HEK293 (cell line): ENCODE measurements around the gene OR1N2.

Experiments used
- CTCF ChIA-PET: fragments of 350-600 bp; formaldehyde crosslinking; extraction: SDS; loops from one replicate; lab custom pipeline; 2021; ENCODE audit warnings: antibody characterized with exemption; lab: Yijun Ruan, JAX
- POLR2A ChIA-PET: fragments of 300-600 bp; formaldehyde crosslinking; extraction: SDS; loops from one replicate; lab custom pipeline; 2020; ENCODE audit warnings: antibody characterized with exemption, inconsistent platforms; lab: Yijun Ruan, JAX
- H3K27ac ChIP-seq: fragments of 200-500 bp; sonication (Bioruptor generic); 2 replicates; pipeline ENCODE4 v1.5.1; 2014; ENCODE audit warnings: low read depth, low read length, control low read depth, inconsistent platforms; ENCODE audit errors: extremely low read depth
- H3K36me3 ChIP-seq, 2 experiments: fragments of 200-500 bp in 1 of 2; sonication (Bioruptor generic) in 1 of 2; 1 replicate in 1 of 2; 2 replicates in 1 of 2; pipeline ENCODE4 v1.5.1; 2014 to 2017; ENCODE audit warnings: inconsistent platforms in 2 of 2, low read length in 2 of 2; ENCODE audit not compliant: control insufficient read depth in 2 of 2, insufficient read depth in 1 of 2
- H3K4me1 ChIP-seq: fragments of 200-500 bp; sonication (Bioruptor generic); 2 replicates; pipeline ENCODE4 v1.5.1; 2014; ENCODE audit warnings: mild to moderate bottlenecking, low read length, inconsistent platforms; ENCODE audit not compliant: control insufficient read depth, insufficient read depth
- H3K4me3 ChIP-seq: 2 replicates; pipeline ENCODE4 v1.5.1; 2011; ENCODE audit warnings: low read depth, mild to moderate bottlenecking, control low read depth, low read length, moderate library complexity
- H3K9me3 ChIP-seq: fragments of 200-500 bp; sonication (Bioruptor generic); 2 replicates; pipeline ENCODE4 v1.5.1; 2014; ENCODE audit warnings: low read depth, low read length, inconsistent platforms; ENCODE audit not compliant: control insufficient read depth, insufficient read depth
- GLI2 ChIP-seq: fragments of 450-650 bp; formaldehyde crosslinking; IDR thresholded peaks from 2 replicates; pipeline ENCODE4; 2017; ENCODE audit warnings: missing biosample characterization, missing genetic modification characterization, low read depth, borderline replicate concordance
- KLF16 ChIP-seq: fragments of 450-650 bp; formaldehyde crosslinking; IDR thresholded peaks from 2 replicates; pipeline ENCODE4 v1.5.1; 2017; ENCODE audit warnings: missing biosample characterization, missing genetic modification characterization
- SCRT1 ChIP-seq: fragments of 450-650 bp; formaldehyde crosslinking; IDR thresholded peaks from 2 replicates; pipeline ENCODE4 v1.5.1; 2016; ENCODE audit warnings: missing biosample characterization, missing genetic modification characterization, borderline replicate concordance
- ZBTB21 ChIP-seq: fragments of 450-650 bp; formaldehyde crosslinking; IDR thresholded peaks from 2 replicates; pipeline ENCODE4 v1.5.1; 2017; ENCODE audit warnings: missing biosample characterization, missing genetic modification characterization
- ZFP3 ChIP-seq: fragments of 450-650 bp; formaldehyde crosslinking; IDR thresholded peaks from 2 replicates; pipeline ENCODE4 v1.5.1; 2016; ENCODE audit warnings: low read depth, missing biosample characterization, missing genetic modification characterization
- ZNF121 ChIP-seq: fragments of 450-650 bp; formaldehyde crosslinking; IDR thresholded peaks from 2 replicates; pipeline ENCODE4 v1.5.1; 2016; ENCODE audit warnings: missing biosample characterization, missing genetic modification characterization
- ZNF157 ChIP-seq: fragments of 450-650 bp; formaldehyde crosslinking; IDR thresholded peaks from 2 replicates; pipeline ENCODE4 v1.5.1; 2016; ENCODE audit warnings: missing biosample characterization, missing genetic modification characterization
- ZNF175 ChIP-seq: fragments of 450-650 bp; formaldehyde crosslinking; IDR thresholded peaks from 2 replicates; pipeline ENCODE4 v1.5.1; 2016; ENCODE audit warnings: missing biosample characterization, missing genetic modification characterization
- ZNF202 ChIP-seq: fragments of 450-650 bp; formaldehyde crosslinking; IDR thresholded peaks from 2 replicates; pipeline ENCODE4 v1.5.1; 2016; ENCODE audit warnings: missing biosample characterization, missing genetic modification characterization, borderline replicate concordance
- ZNF354C ChIP-seq: fragments of 450-650 bp; formaldehyde crosslinking; IDR thresholded peaks from 2 replicates; pipeline ENCODE4 v1.5.1; 2016; ENCODE audit warnings: missing biosample characterization, missing genetic modification characterization, low read depth, borderline replicate concordance
- ZNF366 ChIP-seq: fragments of 450-650 bp; formaldehyde crosslinking; conservative IDR thresholded peaks from 2 replicates; pipeline ENCODE4 v1.5.1; 2016; ENCODE audit warnings: missing biosample characterization, missing genetic modification characterization
- ZNF394 ChIP-seq: fragments of 450-650 bp; formaldehyde crosslinking; IDR thresholded peaks from 2 replicates; pipeline ENCODE4 v1.5.1; 2016; ENCODE audit warnings: missing biosample characterization, missing genetic modification characterization, mild to moderate bottlenecking, moderate library complexity, borderline replicate concordance
- ZNF416 ChIP-seq: fragments of 450-650 bp; formaldehyde crosslinking; IDR thresholded peaks from 2 replicates; pipeline ENCODE4 v1.5.1; 2016; ENCODE audit warnings: missing biosample characterization, missing genetic modification characterization
- ZNF561 ChIP-seq: fragments of 450-650 bp; IDR thresholded peaks from 2 replicates; pipeline ENCODE4 v1.5.1; 2018; ENCODE audit warnings: missing biosample characterization, missing genetic modification characterization, borderline replicate concordance
- ZNF660 ChIP-seq: fragments of 450-650 bp; IDR thresholded peaks from 2 replicates; pipeline ENCODE4 v1.5.1; 2018; ENCODE audit warnings: missing biosample characterization, mild to moderate bottlenecking, missing genetic modification characterization
- ZNF785 ChIP-seq: fragments of 450-650 bp; formaldehyde crosslinking; IDR thresholded peaks from 2 replicates; pipeline ENCODE4 v1.5.1; 2016; ENCODE audit warnings: missing biosample characterization, missing genetic modification characterization
- ZNF791 ChIP-seq: fragments of 450-650 bp; formaldehyde crosslinking; IDR thresholded peaks from 2 replicates; pipeline ENCODE4 v1.5.1; 2016; ENCODE audit warnings: missing biosample characterization, missing genetic modification characterization
- ZNF843 ChIP-seq: fragments of 450-650 bp; formaldehyde crosslinking; IDR thresholded peaks from 2 replicates; pipeline ENCODE4 v1.5.1; 2016; ENCODE audit warnings: missing biosample characterization, missing genetic modification characterization
- TF ChIP-seq, protein P1 (sequence below): fragments of 450-650 bp; formaldehyde crosslinking; IDR thresholded peaks from 2 replicates; pipeline ENCODE4 v1.5.1; 2016; ENCODE audit warnings: missing biosample characterization, missing genetic modification characterization
- TF ChIP-seq, protein P2 (sequence below): fragments of 450-650 bp; formaldehyde crosslinking; IDR thresholded peaks from 2 replicates; pipeline ENCODE4 v1.5.1; 2016; ENCODE audit warnings: missing biosample characterization, missing genetic modification characterization
- TF ChIP-seq, protein P3 (sequence below): fragments of 450-650 bp; formaldehyde crosslinking; IDR thresholded peaks from 2 replicates; pipeline ENCODE4 v1.5.1; 2016; ENCODE audit warnings: missing biosample characterization, missing genetic modification characterization
- TF ChIP-seq, protein P4 (sequence below): fragments of 450-650 bp; formaldehyde crosslinking; IDR thresholded peaks from 2 replicates; pipeline ENCODE4 v1.5.1; 2017; ENCODE audit warnings: missing biosample characterization, missing genetic modification characterization
- TF ChIP-seq, protein P5 (sequence below): fragments of 450-650 bp; formaldehyde crosslinking; IDR thresholded peaks from 2 replicates; pipeline ENCODE4 v1.5.1; 2016; ENCODE audit warnings: missing biosample characterization, missing genetic modification characterization

Gene OR1N2

DNA sequence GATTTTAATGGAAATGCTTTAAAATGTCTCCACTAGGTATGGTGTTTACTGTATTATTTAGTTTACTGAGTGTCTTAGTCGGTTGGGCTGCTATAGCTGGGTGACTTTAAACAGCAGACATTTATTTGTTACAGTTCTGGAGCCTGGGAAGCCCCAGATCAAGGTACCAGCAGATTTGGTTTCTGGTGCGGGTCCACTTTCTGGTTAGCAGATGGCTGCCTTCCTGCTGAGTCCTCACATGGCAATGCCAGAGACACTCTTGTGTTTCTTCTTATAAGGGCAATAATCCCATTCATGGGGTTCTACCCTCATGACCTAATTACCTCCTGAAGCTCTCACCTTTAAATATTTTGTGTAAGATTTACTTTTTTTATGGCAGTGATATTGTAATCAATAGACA is 34.7 kb upstream of the OR1N2 start (continued):
- TF ChIP-seq, protein P1, sequence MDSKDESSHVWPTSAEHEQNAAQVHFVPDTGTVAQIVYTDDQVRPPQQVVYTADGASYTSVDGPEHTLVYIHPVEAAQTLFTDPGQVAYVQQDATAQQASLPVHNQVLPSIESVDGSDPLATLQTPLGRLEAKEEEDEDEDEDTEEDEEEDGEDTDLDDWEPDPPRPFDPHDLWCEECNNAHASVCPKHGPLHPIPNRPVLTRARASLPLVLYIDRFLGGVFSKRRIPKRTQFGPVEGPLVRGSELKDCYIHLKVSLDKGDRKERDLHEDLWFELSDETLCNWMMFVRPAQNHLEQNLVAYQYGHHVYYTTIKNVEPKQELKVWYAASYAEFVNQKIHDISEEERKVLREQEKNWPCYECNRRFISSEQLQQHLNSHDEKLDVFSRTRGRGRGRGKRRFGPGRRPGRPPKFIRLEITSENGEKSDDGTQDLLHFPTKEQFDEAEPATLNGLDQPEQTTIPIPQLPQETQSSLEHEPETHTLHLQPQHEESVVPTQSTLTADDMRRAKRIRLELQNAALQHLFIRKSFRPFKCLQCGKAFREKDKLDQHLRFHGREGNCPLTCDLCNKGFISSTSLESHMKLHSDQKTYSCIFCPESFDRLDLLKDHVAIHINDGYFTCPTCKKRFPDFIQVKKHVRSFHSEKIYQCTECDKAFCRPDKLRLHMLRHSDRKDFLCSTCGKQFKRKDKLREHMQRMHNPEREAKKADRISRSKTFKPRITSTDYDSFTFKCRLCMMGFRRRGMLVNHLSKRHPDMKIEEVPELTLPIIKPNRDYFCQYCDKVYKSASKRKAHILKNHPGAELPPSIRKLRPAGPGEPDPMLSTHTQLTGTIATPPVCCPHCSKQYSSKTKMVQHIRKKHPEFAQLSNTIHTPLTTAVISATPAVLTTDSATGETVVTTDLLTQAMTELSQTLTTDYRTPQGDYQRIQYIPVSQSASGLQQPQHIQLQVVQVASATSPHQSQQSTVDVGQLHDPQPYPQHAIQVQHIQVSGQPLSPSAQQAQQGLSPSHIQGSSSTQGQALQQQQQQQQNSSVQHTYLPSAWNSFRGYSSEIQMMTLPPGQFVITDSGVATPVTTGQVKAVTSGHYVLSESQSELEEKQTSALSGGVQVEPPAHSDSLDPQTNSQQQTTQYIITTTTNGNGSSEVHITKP (tag by site-specific recombination) = no peak
- TF ChIP-seq ZBTB21 (tag by site-specific recombination) = no peak

DNA sequence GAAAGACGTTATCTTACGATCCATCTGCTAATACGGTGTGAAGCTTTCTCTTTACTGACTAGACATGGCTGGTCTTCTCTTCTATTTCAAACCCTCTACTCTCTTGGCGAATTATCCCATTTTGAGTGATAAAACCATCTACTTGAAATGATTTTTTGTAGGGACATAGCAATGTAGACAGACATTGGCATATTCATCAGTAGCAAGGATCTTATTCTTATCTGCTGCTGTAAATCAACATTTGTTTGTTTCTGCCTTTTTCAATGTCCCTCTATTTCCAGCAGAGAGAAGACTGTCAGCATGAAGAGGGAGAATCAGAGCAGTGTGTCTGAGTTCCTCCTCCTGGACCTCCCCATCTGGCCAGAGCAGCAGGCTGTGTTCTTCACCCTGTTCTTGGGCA is 34.1 kb upstream of the OR1N2 start, which contains the start of gene OR1J4:
Gene OR1J4, plus strand, starts transcription at position 301 of the 400 bp plus-strand sequence. Its CDS starts 0 bp downstream, at position 301.
- TF ChIP-seq ZNF416 (tag by site-specific recombination) (no peak), ZNF157 (tag by site-specific recombination) (no peak), ZNF175 (no peak), ZNF561 (tag by site-specific recombination) (no peak), ZNF791 (tag by site-specific recombination) (no peak), ZNF660 (tag by site-specific recombination) (no peak)
- TF ChIP-seq, protein P2, sequence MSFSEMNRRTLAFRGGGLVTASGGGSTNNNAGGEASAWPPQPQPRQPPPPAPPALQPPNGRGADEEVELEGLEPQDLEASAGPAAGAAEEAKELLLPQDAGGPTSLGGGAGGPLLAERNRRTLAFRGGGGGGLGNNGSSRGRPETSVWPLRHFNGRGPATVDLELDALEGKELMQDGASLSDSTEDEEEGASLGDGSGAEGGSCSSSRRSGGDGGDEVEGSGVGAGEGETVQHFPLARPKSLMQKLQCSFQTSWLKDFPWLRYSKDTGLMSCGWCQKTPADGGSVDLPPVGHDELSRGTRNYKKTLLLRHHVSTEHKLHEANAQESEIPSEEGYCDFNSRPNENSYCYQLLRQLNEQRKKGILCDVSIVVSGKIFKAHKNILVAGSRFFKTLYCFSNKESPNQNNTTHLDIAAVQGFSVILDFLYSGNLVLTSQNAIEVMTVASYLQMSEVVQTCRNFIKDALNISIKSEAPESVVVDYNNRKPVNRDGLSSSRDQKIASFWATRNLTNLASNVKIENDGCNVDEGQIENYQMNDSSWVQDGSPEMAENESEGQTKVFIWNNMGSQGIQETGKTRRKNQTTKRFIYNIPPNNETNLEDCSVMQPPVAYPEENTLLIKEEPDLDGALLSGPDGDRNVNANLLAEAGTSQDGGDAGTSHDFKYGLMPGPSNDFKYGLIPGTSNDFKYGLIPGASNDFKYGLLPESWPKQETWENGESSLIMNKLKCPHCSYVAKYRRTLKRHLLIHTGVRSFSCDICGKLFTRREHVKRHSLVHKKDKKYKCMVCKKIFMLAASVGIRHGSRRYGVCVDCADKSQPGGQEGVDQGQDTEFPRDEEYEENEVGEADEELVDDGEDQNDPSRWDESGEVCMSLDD (tag by site-specific recombination) = no peak
- TF ChIP-seq, protein P3, sequence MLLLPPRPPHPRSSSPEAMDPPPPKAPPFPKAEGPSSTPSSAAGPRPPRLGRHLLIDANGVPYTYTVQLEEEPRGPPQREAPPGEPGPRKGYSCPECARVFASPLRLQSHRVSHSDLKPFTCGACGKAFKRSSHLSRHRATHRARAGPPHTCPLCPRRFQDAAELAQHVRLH = no peak
- ChIA-PET POLR2A (no interaction called here), CTCF (no interaction called here)
- Histone ChIP-seq H3K27ac (no peak within 1 kb of the TSS), H3K4me3 (no peak within 1 kb of the TSS), H3K4me1 (no peaks in the 10 kb centered on the region), H3K36me3 (no peaks in the 10 kb centered on the region), H3K9me3 (no peaks in the 10 kb centered on the region)

DNA sequence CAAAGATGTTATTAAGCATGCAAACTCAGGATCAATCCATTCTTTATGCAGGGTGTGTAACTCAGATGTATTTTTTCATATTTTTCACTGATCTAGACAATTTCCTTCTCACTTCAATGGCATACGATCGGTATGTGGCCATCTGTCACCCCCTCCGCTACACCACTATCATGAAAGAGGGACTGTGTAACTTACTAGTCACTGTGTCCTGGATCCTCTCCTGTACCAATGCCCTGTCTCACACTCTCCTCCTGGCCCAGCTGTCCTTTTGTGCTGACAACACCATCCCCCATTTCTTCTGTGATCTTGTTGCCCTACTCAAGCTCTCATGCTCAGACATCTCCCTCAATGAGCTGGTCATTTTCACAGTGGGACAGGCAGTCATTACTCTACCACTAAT is 33.5 kb upstream of the OR1N2 start:
- Histone ChIP-seq H3K4me1 (no peaks in the 10 kb centered on the region), H3K9me3 (no peaks in the 10 kb centered on the region), H3K27ac (no peak overlapping the region), H3K4me3 (no peak overlapping the region), H3K36me3 (no peaks in the 10 kb centered on the region)
- ChIA-PET POLR2A (no interaction called here), CTCF (no interaction called here)
- no peak for TF ChIP-seq ZNF354C (tag by site-specific recombination)
- no peak for TF ChIP-seq ZNF121 (tag by site-specific recombination)
- TF ChIP-seq ZNF561 (tag by site-specific recombination) = no peak
- no peak for TF ChIP-seq ZNF366 (tag by site-specific recombination)
- TF ChIP-seq ZNF202 (tag by site-specific recombination) = no peak
- no peak for TF ChIP-seq KLF16 (tag by site-specific recombination)
- TF ChIP-seq ZFP3 (tag by site-specific recombination) = no peak
- TF ChIP-seq GLI2 (tag by site-specific recombination) = no peak
- no peak for TF ChIP-seq ZNF394 (tag by site-specific recombination)
- TF ChIP-seq SCRT1 (tag by site-specific recombination) = no peak
- TF ChIP-seq, protein P4, sequence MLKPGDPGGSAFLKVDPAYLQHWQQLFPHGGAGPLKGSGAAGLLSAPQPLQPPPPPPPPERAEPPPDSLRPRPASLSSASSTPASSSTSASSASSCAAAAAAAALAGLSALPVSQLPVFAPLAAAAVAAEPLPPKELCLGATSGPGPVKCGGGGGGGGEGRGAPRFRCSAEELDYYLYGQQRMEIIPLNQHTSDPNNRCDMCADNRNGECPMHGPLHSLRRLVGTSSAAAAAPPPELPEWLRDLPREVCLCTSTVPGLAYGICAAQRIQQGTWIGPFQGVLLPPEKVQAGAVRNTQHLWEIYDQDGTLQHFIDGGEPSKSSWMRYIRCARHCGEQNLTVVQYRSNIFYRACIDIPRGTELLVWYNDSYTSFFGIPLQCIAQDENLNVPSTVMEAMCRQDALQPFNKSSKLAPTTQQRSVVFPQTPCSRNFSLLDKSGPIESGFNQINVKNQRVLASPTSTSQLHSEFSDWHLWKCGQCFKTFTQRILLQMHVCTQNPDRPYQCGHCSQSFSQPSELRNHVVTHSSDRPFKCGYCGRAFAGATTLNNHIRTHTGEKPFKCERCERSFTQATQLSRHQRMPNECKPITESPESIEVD (tag by site-specific recombination) = no peak
- TF ChIP-seq ZNF785 (tag by site-specific recombination) = no peak
- TF ChIP-seq, protein P5, sequence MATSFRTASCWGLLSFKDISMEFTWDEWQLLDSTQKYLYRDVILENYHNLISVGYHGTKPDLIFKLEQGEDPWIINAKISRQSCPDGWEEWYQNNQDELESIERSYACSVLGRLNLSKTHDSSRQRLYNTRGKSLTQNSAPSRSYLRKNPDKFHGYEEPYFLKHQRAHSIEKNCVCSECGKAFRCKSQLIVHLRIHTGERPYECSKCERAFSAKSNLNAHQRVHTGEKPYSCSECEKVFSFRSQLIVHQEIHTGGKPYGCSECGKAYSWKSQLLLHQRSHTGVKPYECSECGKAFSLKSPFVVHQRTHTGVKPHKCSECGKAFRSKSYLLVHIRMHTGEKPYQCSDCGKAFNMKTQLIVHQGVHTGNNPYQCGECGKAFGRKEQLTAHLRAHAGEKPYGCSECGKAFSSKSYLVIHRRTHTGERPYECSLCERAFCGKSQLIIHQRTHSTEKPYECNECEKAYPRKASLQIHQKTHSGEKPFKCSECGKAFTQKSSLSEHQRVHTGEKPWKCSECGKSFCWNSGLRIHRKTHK (tag by site-specific recombination) = no peak
- TF ChIP-seq ZNF843 (tag by site-specific recombination) = no peak
